HFFc6 (cell line): Measurements from ENCODE around the gene CDC14B. TPM values are rescaled to one million over a fixed set of nuclear protein-coding genes. Genes with fewer than 3 reads are reported as not detected.
A peak's percentile ranks its signal among the peaks of the same experiment; 100 is the strongest.

Source experiments
- DNase-seq: peaks from one replicate; pipeline ENCODE4 v3.0.0-alpha.2; 2018
- H3K27ac Mint-ChIP-seq: 2 replicates; pipeline ENCODE4 v1.8.0; 2020; ENCODE audit warnings: mild to moderate bottlenecking, mixed read lengths
- H3K27me3 Mint-ChIP-seq: 2 replicates; pipeline ENCODE4 v1.8.0; 2021; ENCODE audit warnings: mild to moderate bottlenecking, moderate library complexity, mixed read lengths; ENCODE audit not compliant: insufficient read depth
- H3K36me3 Mint-ChIP-seq: 2 replicates; pipeline ENCODE4 v1.8.0; 2021; ENCODE audit warnings: low read depth, mixed read lengths
- H3K4me1 Mint-ChIP-seq: 2 replicates; pipeline ENCODE4 v1.8.0; 2020; ENCODE audit warnings: low read depth, mixed read lengths
- H3K4me3 Mint-ChIP-seq: 2 replicates; pipeline ENCODE4 v1.8.0; 2020; ENCODE audit warnings: mild to moderate bottlenecking, moderate library complexity, mixed read lengths
- H3K9me3 Mint-ChIP-seq: 2 replicates; pipeline ENCODE4 v1.8.0; 2020; ENCODE audit warnings: mild to moderate bottlenecking, mixed read lengths
- CTCF ChIP-seq: fragments of 200-600 bp; sonication (generic); IDR thresholded peaks from 2 replicates; pipeline ENCODE4 v1.5.0; 2021; ENCODE audit warnings: antibody characterized with exemption, mild to moderate bottlenecking
- total RNA-seq, 6 experiments: library from RNA; stranded (reverse); fragmentation: NEBNext Ultra II Directional; extraction: Animal tissue kit (Norgen Biotek cat#: 25700); gene quantifications; 2 replicates in 1 of 6; 3 replicates in 5 of 6; pipeline ENCODE4 v1.2.3, GENCODE V29; 2021

CDC14B gene
- total RNA-seq, 6 experiments from 2014 or later, result 10.7 to 14.9 (median 12.1) TPM

DNA sequence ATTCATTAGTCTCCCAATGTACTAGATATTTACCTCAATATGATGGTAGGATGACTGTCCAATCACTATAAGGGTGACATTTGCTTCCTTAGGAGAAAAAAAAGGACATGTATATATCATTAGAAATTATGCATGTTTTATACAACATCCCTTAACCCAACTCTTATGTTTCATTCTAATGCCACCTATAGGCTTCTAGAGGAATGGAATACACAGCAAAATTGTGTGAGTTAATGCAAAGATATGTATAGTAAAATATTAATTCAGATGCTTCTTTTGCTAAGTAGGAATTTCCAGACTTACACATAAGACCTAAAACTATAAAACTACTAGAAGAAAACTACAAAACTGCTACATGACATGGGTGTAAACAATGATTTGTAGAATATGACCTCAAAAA is 32.0 kb upstream of the CDC14B start:
- H3K36me3 Mint-ChIP-seq, result peaks cover 4% of the 10 kb centered on the region; the same call in 1 of the 2 replicates
- peak; percentile 75 for TF ChIP-seq CTCF
- peaks cover 50% of the 10 kb centered on the region for H3K4me1 Mint-ChIP-seq
- H3K9me3 Mint-ChIP-seq, result no peaks in the 10 kb centered on the region
- peak overlapping the region; percentile 42; the same call in 1 of the 2 replicates for H3K27ac Mint-ChIP-seq
- H3K4me3 Mint-ChIP-seq, result no peak overlapping the region
- peak; percentile 21 for DNase-seq
- peaks cover 4% of the 10 kb centered on the region for H3K27me3 Mint-ChIP-seq

DNA sequence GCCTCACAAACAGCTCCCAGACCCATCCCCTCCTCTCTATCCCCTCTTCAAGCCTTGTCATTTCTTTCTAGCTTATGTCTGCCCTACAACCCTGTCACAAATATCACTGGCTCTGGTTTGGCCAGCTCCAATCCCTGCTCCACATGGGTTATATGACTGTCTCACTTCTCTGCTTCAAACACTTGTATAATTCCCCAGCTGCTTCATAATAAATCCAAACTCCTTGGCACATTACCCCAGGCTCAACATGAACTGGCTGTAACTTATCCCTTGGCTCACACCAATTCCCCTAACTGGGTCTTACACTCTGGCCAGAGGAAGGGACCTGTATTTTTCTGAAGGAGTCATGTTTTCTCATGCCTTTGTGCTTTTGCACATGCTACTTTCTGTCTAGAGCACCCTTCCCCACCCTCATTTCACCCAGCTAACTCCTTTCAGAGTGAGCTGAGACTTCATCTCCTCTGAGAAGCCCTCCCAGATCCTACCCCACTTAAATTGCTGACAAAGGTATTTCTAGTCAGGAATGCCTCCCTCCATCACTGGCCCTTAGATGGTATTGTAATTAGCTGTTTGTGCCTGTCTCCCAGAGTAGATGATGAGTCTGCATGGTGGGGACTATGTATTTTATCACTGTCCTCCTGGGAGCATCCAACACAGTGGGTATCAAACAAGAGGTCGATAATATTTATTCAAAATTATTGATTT is 30.1 kb upstream of the CDC14B start:
- Mint-ChIP-seq H3K27ac (no peak overlapping the region; the same call in 1 of the 2 replicates), H3K36me3 (peaks cover 15% of the 10 kb centered on the region), H3K27me3 (peaks cover 2% of the 10 kb centered on the region), H3K4me1 (peaks cover 48% of the 10 kb centered on the region), H3K9me3 (no peaks in the 10 kb centered on the region), H3K4me3 (no peak overlapping the region)
- no peak for TF ChIP-seq CTCF
- no peak for DNase-seq

- H3K4me3 Mint-ChIP-seq, result no peak overlapping the region; the same call in 1 of the 2 replicates
- peak; percentile 72 for DNase-seq
- H3K9me3 Mint-ChIP-seq, result no peaks in the 10 kb centered on the region
- peak overlapping the region; percentile 81 for H3K27ac Mint-ChIP-seq
- no peak for TF ChIP-seq CTCF
- peaks cover 21% of the 10 kb centered on the region for H3K36me3 Mint-ChIP-seq
- no peaks in the 10 kb centered on the region for H3K27me3 Mint-ChIP-seq
- peaks cover 17% of the 10 kb centered on the region for H3K4me1 Mint-ChIP-seq
Measured at GRCh38 chr9:96646081-96646991, 26.7 kb upstream of the CDC14B start.

DNA sequence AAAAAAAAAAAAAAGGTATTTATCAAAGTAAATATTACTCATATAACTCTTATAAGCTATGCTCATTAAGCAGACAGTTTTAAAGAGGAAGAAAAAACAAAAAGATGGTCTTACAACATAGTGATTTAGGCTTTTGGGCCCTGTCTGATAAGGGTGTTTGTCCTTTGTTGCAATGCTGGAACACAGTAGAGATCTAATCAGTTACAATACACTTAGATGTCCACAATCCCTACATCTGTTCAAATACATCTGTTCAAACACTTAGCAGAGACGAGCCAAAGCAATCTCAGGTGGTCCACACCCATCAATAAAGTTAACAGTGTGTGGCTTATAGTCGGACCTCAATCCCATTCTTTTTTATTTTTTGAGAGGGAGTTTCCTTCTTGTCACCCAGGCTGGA is 24.5 kb upstream of the CDC14B start:
- Mint-ChIP-seq H3K4me1 (peaks cover 17% of the 10 kb centered on the region), H3K36me3 (peaks cover 21% of the 10 kb centered on the region), H3K4me3 (no peak overlapping the region), H3K27me3 (no peaks in the 10 kb centered on the region), H3K27ac (no peak overlapping the region), H3K9me3 (no peaks in the 10 kb centered on the region)
- DNase-seq, result no peak
- no peak for TF ChIP-seq CTCF

DNA sequence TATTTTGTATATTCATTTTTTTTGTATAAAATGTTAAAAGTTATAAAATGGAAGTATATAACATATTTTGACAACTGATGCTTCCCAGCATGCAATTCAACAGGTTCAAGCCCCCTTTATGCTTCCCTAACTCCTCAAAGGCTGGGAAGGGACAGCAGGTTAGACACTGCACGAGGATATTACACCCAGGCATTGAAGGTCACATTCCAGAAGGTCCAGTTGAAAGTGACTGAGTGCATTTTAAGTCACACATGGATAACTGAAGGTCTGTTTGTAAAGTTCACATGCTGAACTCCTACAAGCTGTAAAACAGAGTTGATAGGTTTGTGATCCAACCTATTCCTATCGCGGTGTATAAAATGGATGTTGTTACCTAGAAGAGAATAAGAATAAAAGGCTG is 21.9 kb upstream of the CDC14B start:
- TF ChIP-seq CTCF, result no peak
- DNase-seq, result no peak
- H3K4me1 Mint-ChIP-seq, result peaks cover 18% of the 10 kb centered on the region
- H3K4me3 Mint-ChIP-seq, result no peak overlapping the region
- H3K27me3 Mint-ChIP-seq, result no peaks in the 10 kb centered on the region
- no peaks in the 10 kb centered on the region for H3K9me3 Mint-ChIP-seq
- peaks cover 20% of the 10 kb centered on the region for H3K36me3 Mint-ChIP-seq
- no peak overlapping the region for H3K27ac Mint-ChIP-seq
